AG04450 (cell line): ENCODE results near the gene LILRA5. TPM values are rescaled to one million over a fixed set of nuclear protein-coding genes. Genes with fewer than 3 reads are reported as not detected.

Experiments
- CTCF ChIA-PET: fragments of 300-600, 350-600 bp; formaldehyde crosslinking; extraction: SDS; loops from one replicate; lab custom pipeline; 2022; ENCODE audit warnings: antibody characterized with exemption, inconsistent platforms; lab: Charles Lee
- POLR2A ChIA-PET: fragments of 350-600 bp; formaldehyde crosslinking; extraction: SDS; loops from one replicate; lab custom pipeline; 2021; ENCODE audit warnings: antibody characterized with exemption, inconsistent platforms; lab: Yijun Ruan, JAX
- DNase-seq: peaks from one replicate; pipeline ENCODE4 v3.0.0-alpha.2; 2011; ENCODE audit warnings: low read depth, low spot score
- H3K27ac ChIP-seq: one replicate; pipeline ENCODE4 v1.5.1; 2012; ENCODE audit warnings: low read depth, low read length, control low read depth
- H3K27me3 ChIP-seq: one replicate; pipeline ENCODE4 v1.6.0; 2012; ENCODE audit warnings: low read length; ENCODE audit not compliant: control insufficient read depth, insufficient read depth
- H3K4me3 ChIP-seq: 2 replicates; pipeline ENCODE4 v1.5.1; 2011; ENCODE audit warnings: mild to moderate bottlenecking, low read depth, low read length, control low read depth
- H3K9me3 ChIP-seq: 2 replicates; pipeline ENCODE4 v1.5.1; 2012; ENCODE audit warnings: low read length; ENCODE audit not compliant: control insufficient read depth, insufficient read depth
- polyA plus RNA-seq: library from polyadenylated mRNA; depleted of rRNA; stranded (reverse); fragments of >200 nt; gene quantifications from 2 replicates; pipeline ENCODE4 v1.2.3, GENCODE V29; 2011
- TF ChIP-seq, protein P1 (sequence below): IDR thresholded peaks from 2 replicates; pipeline ENCODE4 v1.5.1; 2011; ENCODE audit warnings: low read depth, low read length, control low read depth, inconsistent platforms

LILRA5 gene
- polyA plus RNA-seq, 1 experiment, result not detected

DNA sequence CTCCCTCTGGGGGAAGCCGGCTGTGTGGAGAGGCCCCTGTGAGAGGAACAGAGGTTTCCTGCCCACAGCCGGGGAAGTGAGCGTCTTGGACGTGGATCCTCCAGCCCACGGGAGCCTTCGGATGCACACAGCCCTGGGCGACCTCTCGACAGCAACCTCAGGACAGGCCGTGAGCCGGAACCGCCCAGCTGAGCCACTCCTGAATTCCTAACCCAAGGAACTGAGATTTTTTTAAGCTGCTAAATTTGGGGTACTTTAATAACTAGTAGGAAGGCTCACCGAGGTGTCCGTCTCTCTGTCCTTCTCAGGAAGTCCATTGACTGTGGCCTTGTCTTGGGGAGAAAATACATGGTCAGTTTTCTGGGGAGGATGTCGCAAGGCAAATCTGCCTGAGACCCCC, 42.7 kb upstream of the LILRA5 start:
- Histone ChIP-seq H3K9me3 (peaks cover 16% of the 10 kb centered on the region; the same call in 1 of the 2 replicates), H3K4me3 (no peak overlapping the region), H3K27ac (no peak overlapping the region), H3K27me3 (no peaks in the 10 kb centered on the region)
- ChIA-PET CTCF (no interaction called here), POLR2A (no interaction called here)
- TF ChIP-seq, protein P1, sequence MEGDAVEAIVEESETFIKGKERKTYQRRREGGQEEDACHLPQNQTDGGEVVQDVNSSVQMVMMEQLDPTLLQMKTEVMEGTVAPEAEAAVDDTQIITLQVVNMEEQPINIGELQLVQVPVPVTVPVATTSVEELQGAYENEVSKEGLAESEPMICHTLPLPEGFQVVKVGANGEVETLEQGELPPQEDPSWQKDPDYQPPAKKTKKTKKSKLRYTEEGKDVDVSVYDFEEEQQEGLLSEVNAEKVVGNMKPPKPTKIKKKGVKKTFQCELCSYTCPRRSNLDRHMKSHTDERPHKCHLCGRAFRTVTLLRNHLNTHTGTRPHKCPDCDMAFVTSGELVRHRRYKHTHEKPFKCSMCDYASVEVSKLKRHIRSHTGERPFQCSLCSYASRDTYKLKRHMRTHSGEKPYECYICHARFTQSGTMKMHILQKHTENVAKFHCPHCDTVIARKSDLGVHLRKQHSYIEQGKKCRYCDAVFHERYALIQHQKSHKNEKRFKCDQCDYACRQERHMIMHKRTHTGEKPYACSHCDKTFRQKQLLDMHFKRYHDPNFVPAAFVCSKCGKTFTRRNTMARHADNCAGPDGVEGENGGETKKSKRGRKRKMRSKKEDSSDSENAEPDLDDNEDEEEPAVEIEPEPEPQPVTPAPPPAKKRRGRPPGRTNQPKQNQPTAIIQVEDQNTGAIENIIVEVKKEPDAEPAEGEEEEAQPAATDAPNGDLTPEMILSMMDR, result no peak
- no peak for DNase-seq

GRCh38 chr19:54354761-54355160, 41.8 kb upstream of the LILRA5 start:
- ChIA-PET POLR2A (no interaction called here), CTCF (no interaction called here)
- H3K27ac ChIP-seq, result no peak overlapping the region
- peaks cover 12% of the 10 kb centered on the region; the same call in 1 of the 2 replicates for H3K9me3 ChIP-seq
- no peak for DNase-seq
- TF ChIP-seq, protein P1, result no peak
- no peaks in the 10 kb centered on the region for H3K27me3 ChIP-seq
- H3K4me3 ChIP-seq, result no peak overlapping the region

- POLR2A ChIA-PET, result no interaction called here
- no peaks in the 10 kb centered on the region for H3K27me3 ChIP-seq
- no peak overlapping the region for H3K27ac ChIP-seq
- TF ChIP-seq, protein P1, result no peak
- DNase-seq, result no peak
- no peak overlapping the region for H3K4me3 ChIP-seq
- CTCF ChIA-PET, result no interaction called here
- H3K9me3 ChIP-seq, result peaks cover 11% of the 10 kb centered on the region; the same call in 1 of the 2 replicates
These were observed 39.6 kb upstream of the LILRA5 start for GRCh38 chr19:54352546-54352945.

DNA sequence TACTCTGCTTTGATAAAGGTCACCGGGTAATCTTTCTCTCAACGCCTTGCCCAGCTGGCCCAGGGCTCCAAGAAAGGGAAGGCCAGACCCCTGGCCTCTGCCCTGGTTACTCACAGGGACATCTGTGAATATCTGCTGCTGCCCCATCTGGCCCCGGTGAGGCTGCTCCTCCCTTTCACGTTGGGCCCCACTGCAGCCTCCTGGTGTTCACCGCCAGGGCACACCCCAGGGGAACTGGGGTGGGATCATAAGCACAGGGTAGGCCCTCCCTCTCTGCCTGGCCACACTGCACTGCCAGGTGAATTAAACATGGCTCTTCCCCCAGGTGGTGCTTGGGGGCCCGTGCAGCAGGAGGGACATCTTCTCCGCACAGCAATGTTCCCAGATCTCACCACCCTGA, 39.1 kb upstream of the LILRA5 start:
- Histone ChIP-seq H3K27ac (no peak overlapping the region), H3K9me3 (peaks cover 9% of the 10 kb centered on the region), H3K27me3 (no peaks in the 10 kb centered on the region), H3K4me3 (no peak overlapping the region)
- TF ChIP-seq, protein P1, result no peak
- POLR2A ChIA-PET, result no interaction called here
- CTCF ChIA-PET, result no interaction called here
- DNase-seq, result no peak

DNA sequence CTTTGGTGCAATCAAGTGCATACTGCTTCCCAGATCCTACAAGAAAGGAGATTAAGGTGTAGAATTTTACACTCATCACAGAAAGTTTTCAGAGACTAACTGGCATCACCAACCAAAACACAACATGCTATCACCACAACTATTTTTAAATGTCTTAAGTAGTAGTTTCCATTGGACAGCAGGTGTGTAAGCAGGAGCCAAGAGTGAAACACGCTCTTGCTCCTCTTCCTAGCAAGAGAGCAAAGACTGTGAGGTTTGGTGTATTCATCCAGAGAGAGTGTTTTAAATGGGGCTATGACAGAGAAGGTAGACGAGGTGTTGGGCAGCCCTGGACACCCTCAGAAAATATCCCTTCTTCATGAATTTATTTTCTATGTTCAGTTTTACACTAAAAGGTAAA, 38.5 kb upstream of the LILRA5 start:
- peaks cover 9% of the 10 kb centered on the region for H3K9me3 ChIP-seq

More for the DNA sequence above, 38.5 kb upstream of the LILRA5 start:
- POLR2A ChIA-PET, result no interaction called here
- CTCF ChIA-PET, result no interaction called here
- no peak overlapping the region for H3K27ac ChIP-seq
- no peak for DNase-seq
- no peak overlapping the region for H3K4me3 ChIP-seq
- H3K27me3 ChIP-seq, result no peaks in the 10 kb centered on the region
- TF ChIP-seq, protein P1, result no peak
